Ishikawa (cell line): ENCODE data around the gene PVRIG.

Experiments used
- CEBPB ChIP-seq: IDR thresholded peaks from 2 replicates; pipeline ENCODE4 v1.6.1; 2012
- CREB1 ChIP-seq: IDR thresholded peaks from 2 replicates; pipeline ENCODE4 v1.6.1; 2012; ENCODE audit warnings: low read depth
- EGR1 ChIP-seq: IDR thresholded peaks from 2 replicates; pipeline ENCODE4 v1.6.1; 2012
- EP300 ChIP-seq: IDR thresholded peaks from 2 replicates; pipeline ENCODE4 v1.6.1; 2012; ENCODE audit warnings: borderline replicate concordance
- FOXM1 ChIP-seq: IDR thresholded peaks from 2 replicates; pipeline ENCODE4 v1.6.1; 2012; ENCODE audit warnings: low read depth, borderline replicate concordance
- NFIC ChIP-seq: IDR thresholded peaks from 2 replicates; pipeline ENCODE4 v1.6.1; 2012
- RAD21 ChIP-seq: IDR thresholded peaks from 2 replicates; pipeline ENCODE4 v1.6.1; 2012; ENCODE audit warnings: low read depth
- TAF1 ChIP-seq: IDR thresholded peaks from 2 replicates; pipeline ENCODE4 v1.6.1; 2012; ENCODE audit warnings: low read depth, mild to moderate bottlenecking
- TCF12 ChIP-seq: IDR thresholded peaks from 2 replicates; pipeline ENCODE4 v1.6.1; 2012; ENCODE audit warnings: low read depth
- TEAD4 ChIP-seq: IDR thresholded peaks from 2 replicates; pipeline ENCODE4 v1.6.1; 2012
- YY1 ChIP-seq: IDR thresholded peaks from 2 replicates; pipeline ENCODE4 v1.6.1; 2012; ENCODE audit warnings: low read depth
- ZBTB7A ChIP-seq: IDR thresholded peaks from 2 replicates; pipeline ENCODE4 v1.6.1; 2012; ENCODE audit warnings: low read depth
- TF ChIP-seq, protein P1 (sequence below): IDR thresholded peaks from 2 replicates; pipeline ENCODE4 v1.6.1; 2012
- TF ChIP-seq, protein P2 (sequence below): IDR thresholded peaks from 2 replicates; pipeline ENCODE4 v1.6.1; 2012; ENCODE audit warnings: low read depth, mild to moderate bottlenecking
- TF ChIP-seq, protein P3 (sequence below): IDR thresholded peaks from 2 replicates; pipeline ENCODE4 v1.6.1; 2012

PVRIG gene

DNA sequence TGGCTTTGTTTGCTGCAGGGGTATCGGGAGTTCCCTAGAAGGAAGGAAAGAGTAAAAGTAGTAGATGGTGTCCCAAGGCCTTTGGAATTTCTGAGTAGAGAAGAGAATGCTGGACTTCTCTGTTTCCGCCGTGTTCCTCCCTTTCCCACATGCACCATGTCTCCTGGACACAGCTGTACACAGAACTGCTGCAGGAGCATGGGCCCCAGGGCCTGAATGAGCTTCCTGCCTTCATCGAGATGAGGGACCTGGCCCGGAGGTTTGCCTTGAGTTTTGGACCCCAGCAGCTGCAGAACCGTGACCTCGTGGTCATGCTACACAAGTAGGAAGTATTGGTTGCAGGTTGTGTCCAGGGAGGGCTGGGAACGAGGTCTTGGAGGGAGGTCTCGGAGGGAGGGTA, 15.3 kb upstream of the PVRIG start:
- TF ChIP-seq YY1, result no peak
- TF ChIP-seq CEBPB, result no peak
- TF ChIP-seq RAD21, result no peak
- no peak for TF ChIP-seq TAF1

DNA sequence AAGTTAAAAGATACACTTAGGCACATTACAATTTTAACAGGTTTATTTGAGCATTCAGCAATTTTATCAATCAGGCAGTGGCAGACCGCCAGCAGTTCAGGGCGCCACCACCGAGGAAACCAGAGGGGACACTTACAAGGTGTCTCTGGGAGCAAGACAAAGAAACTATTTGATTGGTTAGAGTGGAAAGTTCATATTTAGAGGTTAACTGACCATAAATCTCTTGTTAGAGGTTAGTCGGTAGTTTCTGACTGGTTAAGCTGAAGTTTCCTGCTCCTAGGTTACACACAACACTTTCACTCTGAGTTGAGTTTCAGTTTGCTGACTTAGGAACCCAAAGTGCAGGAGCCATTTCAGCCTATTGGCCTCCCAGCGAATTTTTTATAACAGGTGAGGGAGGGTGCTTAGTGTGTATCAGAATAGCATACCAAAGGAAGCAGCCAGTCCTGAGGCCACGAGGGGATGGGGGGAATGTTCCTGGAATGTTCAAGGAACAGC, 10.8 kb upstream of the PVRIG start:
- no peak for TF ChIP-seq TAF1
- TF ChIP-seq, protein P1, sequence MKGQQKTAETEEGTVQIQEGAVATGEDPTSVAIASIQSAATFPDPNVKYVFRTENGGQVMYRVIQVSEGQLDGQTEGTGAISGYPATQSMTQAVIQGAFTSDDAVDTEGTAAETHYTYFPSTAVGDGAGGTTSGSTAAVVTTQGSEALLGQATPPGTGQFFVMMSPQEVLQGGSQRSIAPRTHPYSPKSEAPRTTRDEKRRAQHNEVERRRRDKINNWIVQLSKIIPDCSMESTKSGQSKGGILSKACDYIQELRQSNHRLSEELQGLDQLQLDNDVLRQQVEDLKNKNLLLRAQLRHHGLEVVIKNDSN, result no peak
- TF ChIP-seq CEBPB, result no peak
- TF ChIP-seq TCF12, result no peak
- TF ChIP-seq, protein P2, sequence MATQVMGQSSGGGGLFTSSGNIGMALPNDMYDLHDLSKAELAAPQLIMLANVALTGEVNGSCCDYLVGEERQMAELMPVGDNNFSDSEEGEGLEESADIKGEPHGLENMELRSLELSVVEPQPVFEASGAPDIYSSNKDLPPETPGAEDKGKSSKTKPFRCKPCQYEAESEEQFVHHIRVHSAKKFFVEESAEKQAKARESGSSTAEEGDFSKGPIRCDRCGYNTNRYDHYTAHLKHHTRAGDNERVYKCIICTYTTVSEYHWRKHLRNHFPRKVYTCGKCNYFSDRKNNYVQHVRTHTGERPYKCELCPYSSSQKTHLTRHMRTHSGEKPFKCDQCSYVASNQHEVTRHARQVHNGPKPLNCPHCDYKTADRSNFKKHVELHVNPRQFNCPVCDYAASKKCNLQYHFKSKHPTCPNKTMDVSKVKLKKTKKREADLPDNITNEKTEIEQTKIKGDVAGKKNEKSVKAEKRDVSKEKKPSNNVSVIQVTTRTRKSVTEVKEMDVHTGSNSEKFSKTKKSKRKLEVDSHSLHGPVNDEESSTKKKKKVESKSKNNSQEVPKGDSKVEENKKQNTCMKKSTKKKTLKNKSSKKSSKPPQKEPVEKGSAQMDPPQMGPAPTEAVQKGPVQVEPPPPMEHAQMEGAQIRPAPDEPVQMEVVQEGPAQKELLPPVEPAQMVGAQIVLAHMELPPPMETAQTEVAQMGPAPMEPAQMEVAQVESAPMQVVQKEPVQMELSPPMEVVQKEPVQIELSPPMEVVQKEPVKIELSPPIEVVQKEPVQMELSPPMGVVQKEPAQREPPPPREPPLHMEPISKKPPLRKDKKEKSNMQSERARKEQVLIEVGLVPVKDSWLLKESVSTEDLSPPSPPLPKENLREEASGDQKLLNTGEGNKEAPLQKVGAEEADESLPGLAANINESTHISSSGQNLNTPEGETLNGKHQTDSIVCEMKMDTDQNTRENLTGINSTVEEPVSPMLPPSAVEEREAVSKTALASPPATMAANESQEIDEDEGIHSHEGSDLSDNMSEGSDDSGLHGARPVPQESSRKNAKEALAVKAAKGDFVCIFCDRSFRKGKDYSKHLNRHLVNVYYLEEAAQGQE, result no peak
- TF ChIP-seq CREB1, result no peak
- TF ChIP-seq EGR1, result no peak
- TF ChIP-seq TEAD4, result no peak
- TF ChIP-seq NFIC, result no peak
- no peak for TF ChIP-seq ZBTB7A
- no peak for TF ChIP-seq YY1
- no peak for TF ChIP-seq FOXM1
- TF ChIP-seq, protein P3, sequence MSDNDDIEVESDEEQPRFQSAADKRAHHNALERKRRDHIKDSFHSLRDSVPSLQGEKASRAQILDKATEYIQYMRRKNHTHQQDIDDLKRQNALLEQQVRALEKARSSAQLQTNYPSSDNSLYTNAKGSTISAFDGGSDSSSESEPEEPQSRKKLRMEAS, result no peak
- no peak for TF ChIP-seq EP300
- TF ChIP-seq RAD21, result no peak

DNA sequence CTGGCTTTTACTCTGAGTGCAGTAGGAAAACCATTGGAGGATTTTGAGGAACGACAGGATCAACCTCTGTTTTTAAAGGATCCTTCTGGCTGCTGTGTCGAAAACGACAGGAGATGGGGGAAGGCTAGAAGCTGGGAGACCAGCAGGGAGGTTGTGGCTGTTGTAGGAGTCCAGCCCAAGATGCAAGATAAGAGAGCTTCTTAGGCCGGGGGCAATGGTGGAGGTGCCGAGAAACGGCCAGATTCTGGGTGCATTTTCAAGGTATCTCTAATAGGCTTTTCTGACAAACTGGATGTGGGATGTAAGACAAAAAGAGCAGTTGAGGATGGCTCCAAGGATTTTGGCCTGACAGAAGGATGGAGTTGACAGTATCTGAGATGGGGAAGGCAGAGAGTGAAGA, 10.3 kb upstream of the PVRIG start:
- TF ChIP-seq TCF12, result no peak
- TF ChIP-seq TAF1, result no peak
- TF ChIP-seq, protein P1, result no peak
- TF ChIP-seq CEBPB, result no peak
- no peak for TF ChIP-seq CREB1
- no peak for TF ChIP-seq RAD21
- TF ChIP-seq YY1, result no peak
- TF ChIP-seq EGR1, result no peak
- TF ChIP-seq ZBTB7A, result no peak
- TF ChIP-seq TEAD4, result no peak
- TF ChIP-seq, protein P3, result no peak
- no peak for TF ChIP-seq EP300
- TF ChIP-seq FOXM1, result no peak
- TF ChIP-seq, protein P2, result no peak
- TF ChIP-seq NFIC, result no peak

DNA sequence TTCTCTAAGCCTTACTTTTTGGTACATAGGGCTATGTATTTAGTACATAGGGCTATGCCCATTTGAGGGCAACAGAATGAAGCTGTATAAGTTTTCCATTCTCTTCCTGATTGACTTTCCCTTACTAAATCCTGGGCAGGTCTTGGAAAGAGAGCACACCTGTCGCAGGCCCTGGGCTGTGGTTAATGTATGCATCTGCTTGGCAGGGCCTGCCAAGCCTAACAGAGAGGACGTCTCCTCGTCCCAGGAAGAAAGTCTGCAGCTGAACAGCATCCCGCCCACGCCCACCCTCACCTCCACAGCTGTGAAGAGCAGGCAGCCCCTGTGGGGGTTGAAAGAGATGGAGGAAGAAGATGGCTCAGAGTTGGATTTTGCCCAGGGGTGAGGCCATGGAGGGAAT, 8.9 kb upstream of the PVRIG start:
- TF ChIP-seq TAF1, result no peak
- no peak for TF ChIP-seq NFIC
- TF ChIP-seq YY1, result no peak
- TF ChIP-seq, protein P3, result no peak
- no peak for TF ChIP-seq ZBTB7A
- TF ChIP-seq TEAD4, result no peak
- no peak for TF ChIP-seq RAD21
- TF ChIP-seq EGR1, result no peak
- TF ChIP-seq, protein P2, result no peak
- no peak for TF ChIP-seq EP300
- TF ChIP-seq TCF12, result no peak
- no peak for TF ChIP-seq CEBPB
- TF ChIP-seq FOXM1, result no peak
- TF ChIP-seq, protein P1, result no peak
- TF ChIP-seq CREB1, result no peak
